ENCODE measurements around the gene TRIM3.

The TRIM3 gene

GRCh38 chr11:6443269-6444003 is 30.3 kb downstream of the TRIM3 start:
- Histone ChIP-seq H3K4me3 (ENCODE audit: low read depth, low read length) (no peak overlapping the region), H3K9me3 (ENCODE audit: control insufficient read depth, low read length) (no peaks in the 10 kb centered on the region), H3K9ac (no peak overlapping the region), H3K4me1 (no peaks in the 10 kb centered on the region), H3K4me2 (ENCODE audit: low read length) (no peak overlapping the region), H3K27ac (no peak overlapping the region), H3K36me3 (ENCODE audit: control insufficient read depth, insufficient read depth, low read length) (no peaks in the 10 kb centered on the region), H3K79me2 (no peaks in the 10 kb centered on the region), H3K27me3 (ENCODE audit: control insufficient read depth, insufficient read depth, low read length) (no peaks in the 10 kb centered on the region), H2AFZ (no peak overlapping the region)
- peak; percentile 62 for TF ChIP-seq CTCF (IDR thresholded peaks at IDR 0.05)

- H3K4me2 ChIP-seq (ENCODE audit: low read length): no peak overlapping the region
- no peak for TF ChIP-seq CTCF (IDR thresholded peaks at IDR 0.05)
- no peak overlapping the region for H3K4me3 ChIP-seq (ENCODE audit: low read depth, low read length)
- no peak overlapping the region for H2AFZ ChIP-seq
- no peak overlapping the region for H3K27ac ChIP-seq
- no peak overlapping the region for H3K9ac ChIP-seq
- H3K36me3 ChIP-seq (ENCODE audit: control insufficient read depth, insufficient read depth, low read length): no peaks in the 10 kb centered on the region
- no peaks in the 10 kb centered on the region for H3K79me2 ChIP-seq
- no peaks in the 10 kb centered on the region for H3K9me3 ChIP-seq (ENCODE audit: control insufficient read depth, low read length)
- no peaks in the 10 kb centered on the region for H3K4me1 ChIP-seq
- H3K27me3 ChIP-seq (ENCODE audit: control insufficient read depth, insufficient read depth, low read length): no peaks in the 10 kb centered on the region
These were observed 31.3 kb downstream of the TRIM3 start for GRCh38 chr11:6442441-6442840.

GRCh38 chr11:6440906-6441358 is 32.8 kb downstream of the TRIM3 start, which contains the start of gene HPX:
Gene HPX, minus strand, starts transcription at chr11:6440987. Its CDS starts 24 bp downstream, at chr11:6440963.
- Histone ChIP-seq H3K79me2 (no peaks in the 10 kb centered on the region), H3K36me3 (ENCODE audit: control insufficient read depth, insufficient read depth, low read length) (no peaks in the 10 kb centered on the region), H2AFZ (no peak within 1 kb of the TSS), H3K9me3 (ENCODE audit: control insufficient read depth, low read length) (no peaks in the 10 kb centered on the region), H3K4me2 (ENCODE audit: low read length) (no peak within 1 kb of the TSS), H3K27ac (no peak within 1 kb of the TSS), H3K27me3 (ENCODE audit: control insufficient read depth, insufficient read depth, low read length) (no peaks in the 10 kb centered on the region), H3K4me3 (ENCODE audit: low read depth, low read length) (no peak within 1 kb of the TSS), H3K4me1 (no peaks in the 10 kb centered on the region), H3K9ac (no peak within 1 kb of the TSS)
- no peak for TF ChIP-seq CTCF (IDR thresholded peaks at IDR 0.05)

GRCh38 chr11:6438979-6439571 is 34.7 kb downstream of the TRIM3 start:
- no peak overlapping the region for H3K9ac ChIP-seq

More at GRCh38 chr11:6438979-6439571, 34.7 kb downstream of the TRIM3 start:
- Histone ChIP-seq H2AFZ (peak overlapping the region; percentile 7), H3K27ac (no peak overlapping the region), H3K9me3 (ENCODE audit: control insufficient read depth, low read length) (no peaks in the 10 kb centered on the region), H3K79me2 (no peaks in the 10 kb centered on the region), H3K4me2 (ENCODE audit: low read length) (no peak overlapping the region), H3K4me1 (no peaks in the 10 kb centered on the region), H3K36me3 (ENCODE audit: control insufficient read depth, insufficient read depth, low read length) (no peaks in the 10 kb centered on the region), H3K4me3 (ENCODE audit: low read depth, low read length) (no peak overlapping the region), H3K27me3 (ENCODE audit: control insufficient read depth, insufficient read depth, low read length) (no peaks in the 10 kb centered on the region)
- TF ChIP-seq CTCF (IDR thresholded peaks at IDR 0.05): peak; percentile 25
